HEK293T (cell line): ENCODE data around the gene ANAPC5.
"Not testable (repeated sequence)": the region's sequence is repeated elsewhere in the genome, so short reads cannot be mapped to it uniquely, and the experiment has no call there.

ENCODE experiments used
- CTCF ChIA-PET: fragments of 350-600 bp; formaldehyde crosslinking; extraction: SDS; loops from one replicate; lab custom pipeline; 2021; ENCODE audit warnings: antibody characterized with exemption, inconsistent platforms; lab: Yijun Ruan, JAX
- POLR2A ChIA-PET: fragments of 350-600 bp; formaldehyde crosslinking; extraction: SDS; loops from one replicate; lab custom pipeline; 2020; ENCODE audit warnings: antibody characterized with exemption, inconsistent platforms; lab: Yijun Ruan, JAX
- DNase-seq: peaks from one replicate; pipeline ENCODE4 v3.0.0; 2012; ENCODE audit warnings: mixed read lengths; ENCODE audit errors: extremely low spot score
- ARNT ChIP-seq: fragments of 450-650 bp; IDR thresholded peaks from 2 replicates; pipeline ENCODE4 v1.6.1; 2017; ENCODE audit warnings: mild to moderate bottlenecking
- BHLHE40 ChIP-seq: fragments of 450-650 bp; IDR thresholded peaks from 2 replicates; pipeline ENCODE4 v1.6.1; 2016; ENCODE audit warnings: mild to moderate bottlenecking, moderate library complexity, borderline replicate concordance
- CTBP1 ChIP-seq: fragments of 450-650 bp; IDR thresholded peaks from 2 replicates; pipeline ENCODE4 v1.6.1; 2016; ENCODE audit warnings: borderline replicate concordance
- FOXA1 ChIP-seq: fragments of 450-650 bp; IDR thresholded peaks from 2 replicates; pipeline ENCODE4 v1.6.1; 2016; ENCODE audit warnings: mild to moderate bottlenecking
- FOXK2 ChIP-seq: fragments of 450-650 bp; IDR thresholded peaks from 2 replicates; pipeline ENCODE4 v1.6.1; 2016; ENCODE audit warnings: mild to moderate bottlenecking
- FOXM1 ChIP-seq: fragments of 450-650 bp; IDR thresholded peaks from 2 replicates; pipeline ENCODE4 v1.6.1; 2017; ENCODE audit warnings: mild to moderate bottlenecking, borderline replicate concordance
- HDGF ChIP-seq: fragments of 450-650 bp; IDR thresholded peaks from 2 replicates; pipeline ENCODE4 v1.6.1; 2017; ENCODE audit warnings: antibody characterized with exemption, borderline replicate concordance
- L3MBTL2 ChIP-seq: fragments of 450-650 bp; conservative IDR thresholded peaks from 2 replicates; pipeline ENCODE4 v1.6.1; 2016; ENCODE audit warnings: mild to moderate bottlenecking
- LEF1 ChIP-seq: fragments of 450-650 bp; IDR thresholded peaks from 2 replicates; pipeline ENCODE4 v1.6.1; 2017; ENCODE audit warnings: mild to moderate bottlenecking, borderline replicate concordance
- NFRKB ChIP-seq: fragments of 450-650 bp; IDR thresholded peaks from 2 replicates; pipeline ENCODE4 v1.6.1; 2016; ENCODE audit warnings: mild to moderate bottlenecking, moderate library complexity
- PKNOX1 ChIP-seq: fragments of 450-650 bp; IDR thresholded peaks from 2 replicates; pipeline ENCODE4 v1.6.1; 2016
- SP1 ChIP-seq: fragments of 450-650 bp; IDR thresholded peaks from 2 replicates; pipeline ENCODE4 v1.6.1; 2017
- SUZ12 ChIP-seq: fragments of 450-650 bp; IDR thresholded peaks from 2 replicates; pipeline ENCODE4 v1.6.1; 2016; ENCODE audit warnings: mild to moderate bottlenecking
- TARDBP ChIP-seq: fragments of 450-650 bp; IDR thresholded peaks from 2 replicates; pipeline ENCODE4 v1.6.1; 2016
- ZNF384 ChIP-seq: fragments of 450-650 bp; IDR thresholded peaks from 2 replicates; pipeline ENCODE4 v1.6.1; 2016

ANAPC5 gene

GRCh38 chr12:121323908-121324307 is 28.3 kb downstream of the ANAPC5 start:
- ChIA-PET CTCF (interaction anchor here (0.6 to 1.0 kb wide), 2 partner anchors 78 to 520 kb away, joined by 3 read pairs; no protein-coding TSS in a partner anchor), POLR2A (interaction anchor here (1.1 to 1.4 kb wide), 2 partner anchors 26 to 29 kb away, joined by 3 to 4 read pairs; partner anchors contain the start of gene ANAPC5)
- TF ChIP-seq CTBP1 (no peak), SP1 (no peak), FOXK2 (no peak)
- DNase-seq, result no peak

DNA sequence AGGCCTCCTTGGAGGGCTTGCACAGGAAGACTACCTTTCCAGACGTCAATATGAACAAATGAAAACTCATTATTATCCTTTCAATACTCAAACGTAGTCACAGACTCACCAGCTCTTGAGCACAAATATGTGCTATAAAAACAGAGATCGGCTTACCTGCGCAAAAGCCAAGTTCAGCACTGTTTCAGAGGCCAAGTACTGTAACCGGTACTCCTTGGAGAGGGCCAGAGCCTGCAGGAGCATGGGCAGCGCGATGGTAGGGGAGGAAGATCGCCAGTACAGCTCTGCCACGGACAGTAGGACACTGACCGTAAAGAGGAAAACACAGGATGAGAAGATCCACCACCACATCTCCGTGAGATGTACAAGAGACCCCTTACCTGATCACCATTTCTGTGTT is 34.1 kb downstream of the ANAPC5 start:
- ChIA-PET CTCF (interaction anchor here (0.6 kb wide), 1 partner anchor 100 kb away, joined by 3 read pairs; no protein-coding TSS in a partner anchor), POLR2A (interaction anchor here (1.1 kb wide), 1 partner anchor 33 kb away, joined by 5 read pairs; no protein-coding TSS in a partner anchor)
- no peak for DNase-seq
- TF ChIP-seq HDGF, result no peak

- ChIA-PET POLR2A (interaction anchor here (1.5 kb wide), 1 partner anchor 19 kb away, joined by 3 read pairs; the partner anchor contains the start of gene CAMKK2), CTCF (no interaction called here)
- DNase-seq, result no peak
- TF ChIP-seq PKNOX1 (no peak), NFRKB (no peak)
These were observed 37.8 kb downstream of the ANAPC5 start for GRCh38 chr12:121314431-121314830.

DNA sequence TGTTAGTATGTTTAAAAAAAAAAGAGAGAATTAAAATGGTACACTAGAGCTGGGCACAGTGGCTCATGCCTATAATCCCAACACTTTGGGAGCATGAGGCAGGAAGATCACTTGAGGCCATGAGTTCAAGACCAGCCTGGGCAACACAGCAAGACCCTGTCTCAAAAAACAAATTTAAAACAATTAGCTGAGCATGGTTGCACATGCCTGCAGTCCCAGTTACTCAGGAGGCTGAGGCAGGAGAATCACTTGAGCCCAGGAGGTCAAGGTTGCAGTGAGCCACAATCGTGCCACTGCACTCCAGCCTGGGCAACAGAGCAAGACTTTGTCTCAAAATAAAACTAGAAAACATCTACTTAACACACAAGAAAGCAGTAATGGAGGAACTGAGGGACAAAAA is 42.0 kb downstream of the ANAPC5 start:
- POLR2A ChIA-PET, CTCF ChIA-PET: not testable (repeated sequence)

DNA sequence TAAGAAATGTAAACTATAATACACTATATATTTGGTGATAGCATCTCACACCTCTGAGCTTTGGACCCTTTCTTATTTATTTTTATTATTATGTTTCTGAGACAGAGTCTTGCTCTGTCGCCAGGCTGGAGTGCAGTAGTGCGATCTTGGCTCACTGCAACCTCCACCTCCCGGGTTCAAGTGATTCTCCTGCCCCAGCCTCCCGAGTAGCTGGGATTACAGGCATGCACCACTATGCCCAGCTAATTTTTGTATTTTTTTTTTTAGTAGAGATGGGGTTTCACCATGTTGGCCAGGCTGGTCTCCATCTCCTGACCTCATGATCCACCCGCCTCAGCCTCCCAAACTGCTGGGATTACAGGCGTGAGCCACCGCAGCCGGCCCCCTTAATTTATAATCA is 44.8 kb downstream of the ANAPC5 start:
- CTCF ChIA-PET, result interaction anchor here (0.6 kb wide), 2 partner anchors 27 to 488 kb away, joined by 3 read pairs; no protein-coding TSS in a partner anchor
- DNase-seq, POLR2A ChIA-PET: not testable (repeated sequence)

More for the DNA sequence above, 42.0 kb downstream of the ANAPC5 start:
- DNase-seq, result not testable (repeated sequence)

DNA sequence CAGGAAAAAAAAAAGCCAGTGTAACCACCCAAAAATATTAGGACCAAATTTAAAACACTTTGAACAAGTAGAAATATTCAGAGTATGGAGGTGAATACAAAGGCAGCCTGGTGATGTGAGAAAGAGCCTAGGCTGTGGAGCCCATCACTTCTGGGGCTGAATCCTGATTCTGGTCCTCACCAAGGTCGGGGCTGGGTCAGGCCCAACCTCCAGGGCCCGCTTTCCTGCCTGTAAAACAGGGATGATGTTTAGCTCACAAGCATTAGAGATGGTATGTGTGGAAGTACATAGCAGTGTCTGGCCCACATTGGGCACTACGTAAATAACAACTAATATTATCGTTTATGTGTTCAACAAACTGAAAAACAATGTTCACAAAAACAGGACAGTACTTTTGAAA is 47.9 kb downstream of the ANAPC5 start:
- ChIA-PET CTCF (no interaction called here), POLR2A (no interaction called here)
- TF ChIP-seq FOXM1 (no peak), NFRKB (no peak), CTBP1 (no peak), L3MBTL2 (no peak), FOXK2 (no peak), ZNF384 (no peak), FOXA1 (no peak), ARNT (no peak), SP1 (no peak), BHLHE40 (no peak), PKNOX1 (no peak), SUZ12 (no peak)
- DNase-seq, result no peak

- CTCF ChIA-PET, result no interaction called here
- POLR2A ChIA-PET, result no interaction called here
- no peak for TF ChIP-seq ARNT
- no peak for DNase-seq
These were observed 50.3 kb downstream of the ANAPC5 start for GRCh38 chr12:121301876-121302275.

DNA sequence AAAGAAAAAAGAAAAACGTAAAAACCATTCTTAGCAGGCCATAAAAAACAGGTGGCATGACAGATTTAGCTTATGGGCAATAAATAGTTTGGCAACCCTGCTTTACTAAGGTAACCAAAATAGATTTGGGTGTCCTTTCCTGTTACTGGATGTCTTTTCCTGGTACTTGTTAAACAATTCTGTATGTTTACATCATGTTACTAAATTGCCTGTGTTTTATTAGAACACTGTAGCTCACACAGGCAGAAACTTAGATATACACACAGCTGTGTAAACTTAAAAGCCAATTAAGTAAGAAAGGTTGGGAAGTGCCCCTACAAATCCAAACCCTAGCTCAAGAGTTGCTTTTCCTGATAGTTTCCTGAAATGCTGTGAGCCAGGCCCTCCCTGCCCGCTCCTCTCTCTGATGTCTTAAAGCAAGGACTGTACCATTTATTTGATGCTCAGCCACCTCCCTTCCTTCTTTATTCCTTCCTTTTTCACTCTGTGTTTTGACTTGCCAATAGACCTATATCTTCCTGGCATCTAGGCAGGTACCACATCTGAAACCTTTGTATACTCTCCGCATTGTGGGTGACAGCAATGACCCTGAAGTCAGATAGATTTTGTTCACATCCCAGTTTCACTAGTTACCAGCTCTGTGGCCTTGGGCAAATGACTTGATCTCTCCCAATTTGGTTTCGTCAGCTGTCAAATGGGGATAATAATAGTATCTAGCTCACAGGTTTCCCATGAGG is 52.0 kb downstream of the ANAPC5 start:
- TF ChIP-seq CTBP1, result no peak
- TF ChIP-seq ZNF384, result no peak
- no peak for TF ChIP-seq NFRKB
- TF ChIP-seq ARNT, result no peak
- TF ChIP-seq L3MBTL2, result no peak
- TF ChIP-seq LEF1, result no peak
- TF ChIP-seq FOXK2, result no peak
- no peak for TF ChIP-seq SP1
- no peak for TF ChIP-seq TARDBP
- TF ChIP-seq BHLHE40, result no peak
- no peak for DNase-seq
- ChIA-PET CTCF (interaction anchor here (0.6 kb wide), 1 partner anchor 41 kb away, joined by 4 read pairs; no protein-coding TSS in a partner anchor), POLR2A (interaction anchor here (0.5 kb wide), 1 partner anchor 176 kb away, joined by 3 read pairs; no protein-coding TSS in a partner anchor)
